DMS79 treated with DMSO at 0.1 percent for 48 hours (cell line): ENCODE measurements around the gene TRPV2.
"Not testable (repeated sequence)": the region's sequence is repeated elsewhere in the genome, so short reads cannot be mapped to it uniquely, and the experiment has no call there.

Experiments
- DNase-seq: peaks from one replicate; lab custom pipeline; 2025; lab: John Stamatoyannopoulos, UW

The TRPV2 gene

GRCh38 chr17:16435925-16436886, 20.8 kb downstream of the TRPV2 start:
- no peak for DNase-seq

GRCh38 chr17:16437083-16437482, 21.7 kb downstream of the TRPV2 start:
- DNase-seq: no peak

- DNase-seq: no peak
Observed at GRCh38 chr17:16438173-16438556, 22.8 kb downstream of the TRPV2 start.

GRCh38 chr17:16438557-16439302, 23.4 kb downstream of the TRPV2 start:
- peak; percentile 93 for DNase-seq

- DNase-seq: no peak
Observed at GRCh38 chr17:16439303-16439791, 24.0 kb downstream of the TRPV2 start.

GRCh38 chr17:16439811-16440351, 24.5 kb downstream of the TRPV2 start:
- no peak for DNase-seq

- not testable (repeated sequence) for DNase-seq
Observed at GRCh38 chr17:16440354-16440753, 25.0 kb downstream of the TRPV2 start.

GRCh38 chr17:16440901-16441629, 25.7 kb downstream of the TRPV2 start:
- no peak for DNase-seq

GRCh38 chr17:16442141-16442540, 26.8 kb downstream of the TRPV2 start:
- DNase-seq: no peak

- no peak for DNase-seq
Observed at GRCh38 chr17:16442594-16443510, 27.5 kb downstream of the TRPV2 start.

GRCh38 chr17:16443511-16444257, 28.3 kb downstream of the TRPV2 start:
- no peak for DNase-seq

- peak; percentile 11 for DNase-seq
Observed at GRCh38 chr17:16444258-16444886, 29.0 kb downstream of the TRPV2 start.

- DNase-seq: no peak
Observed at GRCh38 chr17:16446338-16446983, 31.1 kb downstream of the TRPV2 start.

GRCh38 chr17:16447676-16448075, 32.3 kb downstream of the TRPV2 start:
- no peak for DNase-seq

- DNase-seq: no peak
Observed at GRCh38 chr17:16448490-16448889, 33.1 kb downstream of the TRPV2 start.

- no peak for DNase-seq
Observed at GRCh38 chr17:16449121-16449570, 33.8 kb downstream of the TRPV2 start.

GRCh38 chr17:16450028-16450427, 34.7 kb downstream of the TRPV2 start:
- DNase-seq: no peak

- not testable (repeated sequence) for DNase-seq
Observed at GRCh38 chr17:16452268-16452667, 36.9 kb downstream of the TRPV2 start.

- DNase-seq: no peak
Observed at GRCh38 chr17:16453493-16453851, 38.1 kb downstream of the TRPV2 start.
